GM11168 (cell line): ENCODE data around the gene TWNK.

Source experiments
- in situ Hi-C: fragments of 300-500 bp; cut with MboI; formaldehyde crosslinking; loops from one replicate; pipeline ENCODE4 v1.12.0; 2022; ENCODE audit warnings: low sequenced_read_pairs; ENCODE audit not compliant: unreplicated experiment

Gene TWNK

GRCh38 chr10:100993986-100994708 is 6.8 kb downstream of the TWNK start:
- in situ Hi-C loops = no loop called here

GRCh38 chr10:100995181-100995580 is 7.8 kb downstream of the TWNK start:
- in situ Hi-C loops = no loop called here

- in situ Hi-C loops = no loop called here
These were observed 9.5 kb downstream of the TWNK start for GRCh38 chr10:100996678-100997359.

- in situ Hi-C loops = no loop called here
These were observed 10.2 kb downstream of the TWNK start for GRCh38 chr10:100997360-100998182.

- in situ Hi-C loops = no loop called here
These were observed 11.0 kb downstream of the TWNK start for GRCh38 chr10:100998183-100998990.

GRCh38 chr10:100998991-100999741 is 11.8 kb downstream of the TWNK start:
- in situ Hi-C loops = no loop called here

- in situ Hi-C loops = no loop called here
These were observed 12.4 kb downstream of the TWNK start, which contains the start of gene LZTS2 for GRCh38 chr10:100999742-101000126. TSS of gene LZTS2 (plus strand) at chr10:100999808. CDS start at chr10:101002539, 2,731 bp downstream.

- in situ Hi-C loops = no loop called here
These were observed 13.0 kb downstream of the TWNK start for GRCh38 chr10:101000127-101000914.

- in situ Hi-C loops = no loop called here
These were observed 13.7 kb downstream of the TWNK start for GRCh38 chr10:101000915-101001658.

- in situ Hi-C loops = no loop called here
These were observed 14.3 kb downstream of the TWNK start for GRCh38 chr10:101001659-101002035.

GRCh38 chr10:101002456-101002855 is 15.1 kb downstream of the TWNK start:
- in situ Hi-C loops = no loop called here

- in situ Hi-C loops = no loop called here
These were observed 16.4 kb downstream of the TWNK start for GRCh38 chr10:101003639-101004206.

GRCh38 chr10:101005361-101005760 is 18.0 kb downstream of the TWNK start:
- in situ Hi-C loops = no loop called here

- in situ Hi-C loops = no loop called here
These were observed 18.7 kb downstream of the TWNK start for GRCh38 chr10:101005869-101006567.

GRCh38 chr10:101006593-101007098 is 19.3 kb downstream of the TWNK start:
- in situ Hi-C loops = no loop called here

GRCh38 chr10:101007099-101007711 is 19.9 kb downstream of the TWNK start:
- in situ Hi-C loops = no loop called here
